SK-N-SH (cell line): ENCODE data around the gene STK32C. TPM values are rescaled to one million over a fixed set of nuclear protein-coding genes. Genes with fewer than 3 reads are reported as not detected.

Experiments
- CTCF ChIA-PET: fragments of 300-600, 350-600 bp; formaldehyde crosslinking; extraction: SDS; loops from one replicate; lab custom pipeline; 2021; lab: Yijun Ruan, JAX
- POLR2A ChIA-PET: fragments of 350-600 bp; sonication (Branson Sonifier 250); formaldehyde crosslinking; extraction: SDS; loops from one replicate; lab custom pipeline; 2020; ENCODE audit warnings: antibody characterized with exemption, inconsistent platforms; lab: Yijun Ruan, JAX
- DNase-seq: peaks from one replicate; pipeline ENCODE4 v3.0.0; 2012
- H2AFZ ChIP-seq: fragments of 200-600 bp; sonication (generic); 2 replicates; pipeline ENCODE4 v1.8.1; 2016; ENCODE audit warnings: antibody characterized with exemption, mild to moderate bottlenecking, low read depth
- H3F3A ChIP-seq: fragments of 200-600 bp; sonication (generic); replicated peaks from 2 replicates; pipeline ENCODE3; 2016; ENCODE audit warnings: antibody characterized with exemption, mild to moderate bottlenecking; ENCODE audit not compliant: insufficient read depth
- H3K27ac ChIP-seq, 2 experiments: fragments of 200-500 bp in 1 of 2; fragments of 200-600 bp in 1 of 2; sonication (Bioruptor generic) in 1 of 2; sonication (generic), shearing (Covaris generic) in 1 of 2; 2 replicates each; pipeline versions ENCODE4 v1.5.1 to v1.6.1; 2014 to 2016; ENCODE audit warnings: low read depth in 2 of 2, inconsistent platforms in 1 of 2, low read length in 1 of 2, mild to moderate bottlenecking in 1 of 2, mixed read lengths in 1 of 2
- H3K27me3 ChIP-seq: fragments of 200-600 bp; sonication (generic), shearing (Covaris generic); 2 replicates; pipeline ENCODE4 v1.6.1; 2016; ENCODE audit warnings: mixed run types; ENCODE audit not compliant: insufficient read depth
- H3K36me3 ChIP-seq, 2 experiments: fragments of 200-500 bp in 1 of 2; fragments of 200-600 bp in 1 of 2; sonication (Bioruptor generic) in 1 of 2; sonication (generic) in 1 of 2; replicated peaks in 1 of 2; 2 replicates each; pipeline versions ENCODE3 to v1.5.1; 2014 to 2016; ENCODE audit warnings: low read length in 1 of 2, mild to moderate bottlenecking in 1 of 2; ENCODE audit not compliant: insufficient read depth in 2 of 2, control insufficient read depth in 1 of 2
- H3K4me1 ChIP-seq, 2 experiments: fragments of 200-500 bp in 1 of 2; fragments of 200-600 bp in 1 of 2; sonication (Bioruptor generic) in 1 of 2; sonication (generic), shearing (Covaris generic) in 1 of 2; 2 replicates each; pipeline versions ENCODE4 v1.5.1 to v1.6.1; 2014 to 2016; ENCODE audit warnings: low read depth in 1 of 2, low read length in 1 of 2, mixed run types in 1 of 2; ENCODE audit not compliant: insufficient read depth in 2 of 2, control insufficient read depth in 1 of 2
- H3K4me2 ChIP-seq: fragments of 200-600 bp; sonication (generic), shearing (Covaris generic); 2 replicates; pipeline ENCODE4 v1.6.1; 2017; ENCODE audit warnings: mixed run types
- H3K4me3 ChIP-seq, 2 experiments: fragments of 200-500 bp in 1 of 2; fragments of 200-600 bp in 1 of 2; sonication (Bioruptor generic) in 1 of 2; sonication (generic), shearing (Covaris generic) in 1 of 2; 2 replicates each; pipeline versions ENCODE4 v1.5.1 to v1.8.1; 2014 to 2016; ENCODE audit warnings: low read depth in 2 of 2, inconsistent platforms in 1 of 2, low read length in 1 of 2, mild to moderate bottlenecking in 1 of 2, mixed read lengths in 1 of 2, moderate library complexity in 1 of 2
- H3K79me2 ChIP-seq: fragments of 200-600 bp; sonication (generic); 2 replicates; pipeline ENCODE4 v1.8.1; 2017; ENCODE audit warnings: mild to moderate bottlenecking; ENCODE audit not compliant: insufficient read depth
- H3K9ac ChIP-seq: fragments of 200-600 bp; sonication (generic); 2 replicates; pipeline ENCODE4 v1.6.1; 2017; ENCODE audit warnings: mixed run types
- H3K9me2 ChIP-seq: fragments of 200-600 bp; sonication (generic); 2 replicates; pipeline ENCODE4 v1.6.1; 2017; ENCODE audit warnings: mixed run types
- H3K9me3 ChIP-seq: fragments of 200-600 bp; sonication (generic); 2 replicates; pipeline ENCODE4 v1.6.1; 2017; ENCODE audit warnings: mixed run types, mild to moderate bottlenecking, moderate library complexity
- H4K20me1 ChIP-seq: fragments of 200-600 bp; sonication (generic); 2 replicates; pipeline ENCODE4 v1.6.1; 2017; ENCODE audit warnings: mild to moderate bottlenecking, mixed run types; ENCODE audit not compliant: insufficient read depth
- FOXM1 ChIP-seq: IDR thresholded peaks from 2 replicates; pipeline ENCODE4 v1.4.0; 2012; ENCODE audit warnings: low read depth, mild to moderate bottlenecking
- NFIC ChIP-seq: IDR thresholded peaks from 2 replicates; pipeline ENCODE4 v1.4.0; 2012; ENCODE audit warnings: borderline replicate concordance
- NRF1 ChIP-seq: IDR thresholded peaks from 2 replicates; pipeline ENCODE4 v1.6.1; 2012; ENCODE audit warnings: low read depth, mild to moderate bottlenecking, low read length
- POLR2AphosphoS5 ChIP-seq: IDR thresholded peaks from 2 replicates; pipeline ENCODE4 v1.6.1; 2012; ENCODE audit warnings: low read depth, low read length
- RAD21 ChIP-seq: IDR thresholded peaks from 2 replicates; pipeline ENCODE4 v1.6.1; 2012; ENCODE audit warnings: mild to moderate bottlenecking, low read length
- RXRA ChIP-seq: IDR thresholded peaks from 2 replicates; pipeline ENCODE4 v1.4.0; 2012; ENCODE audit warnings: low read depth, mild to moderate bottlenecking, borderline replicate concordance
- SMC3 ChIP-seq: IDR thresholded peaks from 2 replicates; pipeline ENCODE4 v1.6.1; 2012; ENCODE audit warnings: low read depth, low read length, improper control_type of control experiment
- TEAD4 ChIP-seq: IDR thresholded peaks from 2 replicates; pipeline ENCODE4 v1.4.0; 2012; ENCODE audit warnings: mild to moderate bottlenecking, borderline replicate concordance; ENCODE audit not compliant: insufficient read depth
- WGBS: methylation state at CpG from one replicate; pipeline ENCODE4 v1.1.6; 2017; ENCODE audit warnings: low lambda C conversion rate; 5-methylcytosine and 5-hydroxymethylcytosine counted together
- polyA plus RNA-seq, 3 experiments: library from polyadenylated mRNA; depleted of rRNA; stranded (reverse); fragments of >200 nt; gene quantifications; 2 replicates each; pipeline ENCODE4 v1.2.3, GENCODE V29; 2012
- TF ChIP-seq, protein P1 (sequence below): fragments of 200-600 bp; sonication (generic); IDR thresholded peaks from 2 replicates; pipeline ENCODE4 v1.6.1; 2017; ENCODE audit warnings: antibody characterized with exemption, mild to moderate bottlenecking, moderate library complexity

Gene STK32C
- polyA plus RNA-seq, 1 of the 3 experiments (the other 2 are of a cell fraction), result 27.8 TPM

DNA sequence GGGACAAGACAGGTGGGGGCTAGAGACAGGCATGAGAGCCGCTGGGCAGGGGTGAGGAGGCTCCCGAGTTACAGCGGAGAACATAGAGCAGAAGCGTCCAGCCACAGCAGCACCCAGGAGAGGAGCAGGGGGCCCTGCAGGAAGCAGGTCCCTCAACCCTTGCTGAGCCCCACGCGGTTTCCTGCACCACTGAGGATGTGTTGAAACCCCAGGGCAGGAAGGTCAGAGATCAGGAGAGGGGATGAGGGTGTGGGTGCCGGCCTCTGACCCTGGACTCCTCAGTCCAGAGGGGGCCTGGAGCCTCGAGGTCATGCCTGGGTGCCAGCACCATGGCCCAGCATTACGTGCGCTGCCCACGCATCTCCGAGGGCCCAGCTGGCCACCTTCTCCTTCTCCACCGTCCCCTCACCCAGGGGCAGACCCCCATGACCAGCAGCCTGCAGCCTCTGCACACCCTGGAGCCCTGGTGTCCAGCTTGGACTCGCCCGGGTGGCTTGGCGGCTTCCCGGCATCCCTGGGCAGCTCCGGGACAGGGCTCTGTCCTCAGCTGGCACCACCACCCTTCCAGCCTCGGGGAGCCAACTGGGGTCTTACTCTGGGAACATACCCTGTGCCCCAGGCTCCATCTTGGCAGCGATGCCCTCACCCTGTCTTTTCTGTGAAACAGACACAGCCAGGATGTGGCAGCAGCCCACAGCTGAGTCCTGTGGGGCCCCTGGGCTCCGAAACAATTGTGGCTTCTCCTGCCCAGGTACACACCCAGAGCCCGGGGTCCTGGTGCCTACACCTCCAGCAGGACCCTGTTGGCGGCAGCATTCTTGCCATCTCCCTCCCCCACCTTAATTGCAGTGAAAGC, 52.0 kb downstream of the STK32C start:
- Histone ChIP-seq H3K4me3 (no peak overlapping the region), H3K9me2 (no peaks in the 10 kb centered on the region), H2AFZ (no peak overlapping the region), H3K4me1 (peaks cover 0 to 15% of the 10 kb centered on the region in 2 experiments; a peak in 1 of 4 replicates), H3K27me3 (no peaks in the 10 kb centered on the region), H3F3A (no peaks in the 10 kb centered on the region), H4K20me1 (no peaks in the 10 kb centered on the region), H3K79me2 (no peaks in the 10 kb centered on the region), H3K9ac (no peak overlapping the region), H3K9me3 (no peaks in the 10 kb centered on the region), H3K4me2 (no peak overlapping the region), H3K27ac (no peak overlapping the region), H3K36me3 (no peaks in the 10 kb centered on the region)
- WGBS, result 65% methylated on average over 4 of the region's 23 CpGs
- no peak for DNase-seq
- ChIA-PET CTCF (interaction anchor here (0.7 to 1.2 kb wide), 2 partner anchors 14 to 16 kb away, joined by 3 read pairs; no protein-coding TSS in a partner anchor), POLR2A (no interaction called here)
- TF ChIP-seq, protein P1, sequence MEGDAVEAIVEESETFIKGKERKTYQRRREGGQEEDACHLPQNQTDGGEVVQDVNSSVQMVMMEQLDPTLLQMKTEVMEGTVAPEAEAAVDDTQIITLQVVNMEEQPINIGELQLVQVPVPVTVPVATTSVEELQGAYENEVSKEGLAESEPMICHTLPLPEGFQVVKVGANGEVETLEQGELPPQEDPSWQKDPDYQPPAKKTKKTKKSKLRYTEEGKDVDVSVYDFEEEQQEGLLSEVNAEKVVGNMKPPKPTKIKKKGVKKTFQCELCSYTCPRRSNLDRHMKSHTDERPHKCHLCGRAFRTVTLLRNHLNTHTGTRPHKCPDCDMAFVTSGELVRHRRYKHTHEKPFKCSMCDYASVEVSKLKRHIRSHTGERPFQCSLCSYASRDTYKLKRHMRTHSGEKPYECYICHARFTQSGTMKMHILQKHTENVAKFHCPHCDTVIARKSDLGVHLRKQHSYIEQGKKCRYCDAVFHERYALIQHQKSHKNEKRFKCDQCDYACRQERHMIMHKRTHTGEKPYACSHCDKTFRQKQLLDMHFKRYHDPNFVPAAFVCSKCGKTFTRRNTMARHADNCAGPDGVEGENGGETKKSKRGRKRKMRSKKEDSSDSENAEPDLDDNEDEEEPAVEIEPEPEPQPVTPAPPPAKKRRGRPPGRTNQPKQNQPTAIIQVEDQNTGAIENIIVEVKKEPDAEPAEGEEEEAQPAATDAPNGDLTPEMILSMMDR, result no peak
- TF ChIP-seq NFIC, result no peak
- TF ChIP-seq SMC3, result no peak
- no peak for TF ChIP-seq POLR2AphosphoS5
- no peak for TF ChIP-seq FOXM1
- no peak for TF ChIP-seq NRF1
- TF ChIP-seq TEAD4, result no peak
- TF ChIP-seq RAD21, result no peak

DNA sequence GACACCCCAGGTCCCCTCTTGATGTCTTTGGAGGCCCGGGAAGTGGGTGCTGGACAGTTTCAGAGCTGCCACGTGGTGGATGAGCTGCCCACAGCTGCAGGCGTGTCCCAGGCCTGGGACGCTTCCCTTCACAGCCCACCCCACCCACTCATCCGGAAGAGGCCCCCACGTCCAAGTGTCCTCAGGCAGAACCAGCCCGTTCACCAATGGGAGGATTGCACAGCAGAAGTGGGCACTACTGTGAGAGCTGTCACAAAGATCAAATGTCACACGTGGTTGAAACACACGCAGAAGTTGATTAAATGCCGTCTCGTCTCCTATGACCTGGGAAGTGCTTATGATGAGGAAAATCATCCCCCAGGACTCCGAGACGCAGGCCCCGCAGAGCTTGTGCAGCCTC, 52.9 kb downstream of the STK32C start:
- Histone ChIP-seq H2AFZ (no peak overlapping the region), H3K4me2 (no peak overlapping the region), H3K27ac (no peak overlapping the region), H4K20me1 (no peaks in the 10 kb centered on the region), H3K27me3 (no peaks in the 10 kb centered on the region), H3K4me3 (no peak overlapping the region), H3K9me3 (no peaks in the 10 kb centered on the region), H3K4me1 (peaks cover 0 to 15% of the 10 kb centered on the region in 2 experiments; a peak in 1 of 4 replicates)
- 82% methylated on average over 10 of the region's 14 CpGs for WGBS
- no peak for DNase-seq
- CTCF ChIA-PET, result no interaction called here
- no peak for TF ChIP-seq RXRA
- TF ChIP-seq, all 33 proteins: peak for 0
- H3K36me3 ChIP-seq, result no peaks in the 10 kb centered on the region
- H3K79me2 ChIP-seq, result no peaks in the 10 kb centered on the region
- H3K9ac ChIP-seq, result no peak overlapping the region
- POLR2A ChIA-PET, result no interaction called here
- no peaks in the 10 kb centered on the region for H3K9me2 ChIP-seq
- H3F3A ChIP-seq, result no peaks in the 10 kb centered on the region
